Esophagus squamous epithelium (tissue), 5 donors: Measurements from ENCODE around the gene FN3KRP. TPM values are rescaled to one million over a fixed set of nuclear protein-coding genes. Genes with fewer than 3 reads are reported as not detected.

Source experiments
- DNase-seq: peaks from one replicate; lab custom pipeline; 2025; lab: John Stamatoyannopoulos, UW
- H3K27ac ChIP-seq, 4 donors: fragments of 200-600 bp; sonication (generic); one replicate each; pipeline ENCODE4 v1.5.1; 2016 to 2019; ENCODE audit warnings: mild to moderate bottlenecking in 1 of 4
- H3K27me3 ChIP-seq, 4 donors: fragments of 200-600 bp; sonication (generic); 1 replicate in 3 of 4; 2 replicates in 1 of 4; pipeline versions ENCODE4 v1.5.1 to v1.6.0; 2017 to 2021; ENCODE audit warnings: antibody characterized with exemption in 1 of 4
- H3K36me3 ChIP-seq, 3 donors: fragments of 200-600 bp; sonication (generic); one replicate each; pipeline ENCODE4 v1.5.1; 2016 to 2019
- H3K4me1 ChIP-seq, 3 donors: fragments of 200-600 bp; sonication (generic); one replicate each; pipeline ENCODE4 v1.5.1; 2017 to 2019
- H3K4me3 ChIP-seq, 4 donors: fragments of 200-600 bp; sonication (generic); 1 replicate in 3 of 4; 2 replicates in 1 of 4; pipeline ENCODE4 v1.5.1; 2016 to 2019; ENCODE audit warnings: mild to moderate bottlenecking in 2 of 4, moderate library complexity in 1 of 4
- H3K9me3 ChIP-seq, 3 donors: fragments of 200-600 bp; sonication (generic); one replicate each; pipeline ENCODE4 v1.5.1; 2016 to 2019
- CTCF ChIP-seq, 6 experiments: fragments of 450-650 bp in 4 of 6; fragments of 200-600 bp in 2 of 6; sonication (generic) in 2 of 6; IDR thresholded peaks; one replicate each; pipeline ENCODE4 v1.5.1; 2016 to 2019; ENCODE audit warnings: antibody characterized with exemption in 6 of 6, mild to moderate bottlenecking in 4 of 6, moderate library complexity in 4 of 6
- POLR2A ChIP-seq, 4 donors: fragments of 450-650 bp; IDR thresholded peaks; one replicate each; pipeline ENCODE4 v1.6.1; 2017; ENCODE audit warnings: antibody characterized with exemption in 4 of 4, mild to moderate bottlenecking in 4 of 4, moderate library complexity in 3 of 4
- WGBS, 2 donors: methylation state at CpG; one replicate each; pipeline ENCODE4 v1.1.5; 2018; 5-methylcytosine and 5-hydroxymethylcytosine counted together
- intact Hi-C: fragments of 100-400 bp; cut with DNase I; formaldehyde crosslinking; loops from one replicate; pipeline ENCODE4 v1.15.0; 2022
- total RNA-seq, 4 donors: library from RNA; depleted of rRNA; stranded (reverse); fragments of >200 nt; gene quantifications; one replicate each; pipeline ENCODE4 v1.1.0, GENCODE V29; 2016
- donor health status: DM: yes; HTN: yes; CAD: no.

The FN3KRP gene
- total RNA-seq, 4 donors from 2014 or later = 9.1 to 13.5 (median 10.2) TPM

GRCh38 chr17:82692268-82692667, 24.2 kb upstream of the FN3KRP start:
- 90 to 100% methylated on average over 2 to 5 of the region's 16 CpGs for WGBS, 2 donors
- no peak for DNase-seq

GRCh38 chr17:82693168-82693867, 23.2 kb upstream of the FN3KRP start:
- intact Hi-C loops = no loop called here
- 88 to 96% methylated on average over 17 to 20 of the region's 22 CpGs for WGBS, 2 donors

More at GRCh38 chr17:82692268-82692667, 24.2 kb upstream of the FN3KRP start:
- intact Hi-C loops = no loop called here
- Histone ChIP-seq H3K9me3 (peaks cover 0 to 13% (median 8%) of the 10 kb centered on the region in 3 donors), H3K27ac (no peak overlapping the region), H3K27me3 (no peaks in the 10 kb centered on the region), H3K4me1 (peaks cover 5 to 7% (median 5%) of the 10 kb centered on the region in 3 donors), H3K4me3 (no peak overlapping the region), H3K36me3 (peaks cover 0 to 29% (median 0%) of the 10 kb centered on the region in 3 donors)
- TF ChIP-seq CTCF (IDR thresholded peaks at IDR 0.05) = no peak
- TF ChIP-seq POLR2A (IDR thresholded peaks at IDR 0.05) = no peak

DNA sequence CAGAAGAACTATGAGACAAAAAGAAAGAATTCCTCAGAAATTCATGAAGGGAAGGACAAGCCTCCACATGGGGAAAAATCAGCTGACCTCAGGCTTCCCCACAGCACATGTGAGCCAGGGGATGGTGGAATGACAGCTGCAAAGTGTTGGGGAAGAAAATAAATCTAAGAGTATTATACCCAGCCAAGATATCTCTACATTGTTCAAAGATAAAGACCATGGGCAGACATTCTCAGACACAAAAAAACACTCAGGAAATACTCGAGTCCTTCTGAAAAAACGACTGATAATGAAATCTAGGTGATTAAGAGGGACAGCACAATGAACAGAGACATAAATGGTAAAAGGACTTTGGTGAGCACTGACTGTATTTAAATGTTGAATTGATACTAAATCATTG, 21.9 kb upstream of the FN3KRP start:
- Histone ChIP-seq H3K27me3 (no peaks in the 10 kb centered on the region), H3K4me3 (no peak overlapping the region), H3K27ac (no peak overlapping the region), H3K4me1 (peaks cover 16 to 25% (median 18%) of the 10 kb centered on the region in 3 donors), H3K36me3 (peaks cover 0 to 29% (median 0%) of the 10 kb centered on the region in 3 donors), H3K9me3 (peaks cover 0 to 13% (median 8%) of the 10 kb centered on the region in 3 donors)
- TF ChIP-seq CTCF (IDR thresholded peaks at IDR 0.05) (no peak), POLR2A (IDR thresholded peaks at IDR 0.05) (no peak)
- 64 to 70% methylated on average over 2 of the region's 2 CpGs for WGBS, 2 donors
- DNase-seq = no peak
- intact Hi-C loops = no loop called here

More at GRCh38 chr17:82693168-82693867, 23.2 kb upstream of the FN3KRP start:
- TF ChIP-seq POLR2A (IDR thresholded peaks at IDR 0.05) (no peak), CTCF (IDR thresholded peaks at IDR 0.05) (no peak)
- H3K27ac ChIP-seq = no peak overlapping the region
- H3K4me3 ChIP-seq = no peak overlapping the region
- peaks cover 9 to 16% (median 13%) of the 10 kb centered on the region in 3 donors for H3K4me1 ChIP-seq
- peaks cover 0 to 29% (median 0%) of the 10 kb centered on the region in 3 donors for H3K36me3 ChIP-seq
- H3K27me3 ChIP-seq = no peaks in the 10 kb centered on the region
- peaks cover 0 to 13% (median 8%) of the 10 kb centered on the region in 3 donors for H3K9me3 ChIP-seq
- no peak for DNase-seq

- H3K4me3 ChIP-seq = no peak overlapping the region
- TF ChIP-seq CTCF (IDR thresholded peaks at IDR 0.05) (no peak), POLR2A (IDR thresholded peaks at IDR 0.05) (no peak)
- peaks cover 0 to 13% (median 8%) of the 10 kb centered on the region in 3 donors for H3K9me3 ChIP-seq
- intact Hi-C loops = no loop called here
- H3K4me1 ChIP-seq = peaks cover 17 to 29% (median 18%) of the 10 kb centered on the region in 3 donors
- no peaks in the 10 kb centered on the region for H3K27me3 ChIP-seq
- H3K27ac ChIP-seq = no peak overlapping the region
- WGBS, 2 donors = 93 to 95% methylated on average over 16 of the region's 17 CpGs
- DNase-seq = no peak
- H3K36me3 ChIP-seq = peaks cover 0 to 20% (median 0%) of the 10 kb centered on the region in 3 donors
Observed at GRCh38 chr17:82696259-82696658, 20.2 kb upstream of the FN3KRP start.
